ENCODE results near the gene RGMA. TPM values are rescaled to one million over a fixed set of nuclear protein-coding genes. Genes with fewer than 3 reads are reported as not detected.

The RGMA gene
- total RNA-seq, 2 donors from 2014 or later = 37.7 to 67.1 TPM

GRCh38 chr15:93135459-93135858 lies 46.4 kb upstream of the RGMA start:
- H3K4me3 ChIP-seq (ENCODE audit: low read length) = no peak overlapping the region
- no peak overlapping the region for H3K27ac Mint-ChIP-seq
- 89% methylated on average over 3 of the region's 3 CpGs; no CpG with 5 or more reads in 1 of the 2 experiments for WGBS, 2 experiments (ENCODE audit: insufficient coverage in 1 of 2, insufficient read length in 1 of 2)
- no peak overlapping the region for H3K9ac ChIP-seq (ENCODE audit: extremely low read depth, low read length, poor library complexity, severe bottlenecking)
- no peaks in the 10 kb centered on the region for H3K36me3 Mint-ChIP-seq (ENCODE audit: low read depth)
- H3K4me1 Mint-ChIP-seq = peaks cover 24% of the 10 kb centered on the region
- no peak for DNase-seq
- H3K4me1 ChIP-seq (ENCODE audit: control insufficient read depth, insufficient read depth, low read length) = peaks cover 16% of the 10 kb centered on the region
- no peak overlapping the region for H3K4me3 Mint-ChIP-seq
- H3K27me3 Mint-ChIP-seq (ENCODE audit: insufficient read depth) = peaks cover 66% of the 10 kb centered on the region
- TF ChIP-seq, protein P1, sequence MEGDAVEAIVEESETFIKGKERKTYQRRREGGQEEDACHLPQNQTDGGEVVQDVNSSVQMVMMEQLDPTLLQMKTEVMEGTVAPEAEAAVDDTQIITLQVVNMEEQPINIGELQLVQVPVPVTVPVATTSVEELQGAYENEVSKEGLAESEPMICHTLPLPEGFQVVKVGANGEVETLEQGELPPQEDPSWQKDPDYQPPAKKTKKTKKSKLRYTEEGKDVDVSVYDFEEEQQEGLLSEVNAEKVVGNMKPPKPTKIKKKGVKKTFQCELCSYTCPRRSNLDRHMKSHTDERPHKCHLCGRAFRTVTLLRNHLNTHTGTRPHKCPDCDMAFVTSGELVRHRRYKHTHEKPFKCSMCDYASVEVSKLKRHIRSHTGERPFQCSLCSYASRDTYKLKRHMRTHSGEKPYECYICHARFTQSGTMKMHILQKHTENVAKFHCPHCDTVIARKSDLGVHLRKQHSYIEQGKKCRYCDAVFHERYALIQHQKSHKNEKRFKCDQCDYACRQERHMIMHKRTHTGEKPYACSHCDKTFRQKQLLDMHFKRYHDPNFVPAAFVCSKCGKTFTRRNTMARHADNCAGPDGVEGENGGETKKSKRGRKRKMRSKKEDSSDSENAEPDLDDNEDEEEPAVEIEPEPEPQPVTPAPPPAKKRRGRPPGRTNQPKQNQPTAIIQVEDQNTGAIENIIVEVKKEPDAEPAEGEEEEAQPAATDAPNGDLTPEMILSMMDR (conservative IDR thresholded peaks at IDR 0.05) = no peak
- no peaks in the 10 kb centered on the region for H3K9me3 Mint-ChIP-seq
- H3K9me3 ChIP-seq (ENCODE audit: control insufficient read depth, low read length) = no peaks in the 10 kb centered on the region
- H3K27ac ChIP-seq (ENCODE audit: low read depth, low read length) = no peak overlapping the region
- H3K36me3 ChIP-seq (ENCODE audit: control insufficient read depth, insufficient read depth, low read length) = no peaks in the 10 kb centered on the region
- no peaks in the 10 kb centered on the region for H3K27me3 ChIP-seq (ENCODE audit: control insufficient read depth, insufficient read depth, low read length, poor library complexity, severe bottlenecking)

- no peak for DNase-seq
- H3K36me3 ChIP-seq (ENCODE audit: control insufficient read depth, insufficient read depth, low read length) = no peaks in the 10 kb centered on the region
- no peak overlapping the region for H3K4me3 ChIP-seq (ENCODE audit: low read length)
- no peaks in the 10 kb centered on the region for H3K9me3 ChIP-seq (ENCODE audit: control insufficient read depth, low read length)
- Mint-ChIP-seq H3K27me3 (ENCODE audit: insufficient read depth) (peaks cover 40% of the 10 kb centered on the region), H3K9me3 (no peaks in the 10 kb centered on the region), H3K4me1 (peaks cover 21% of the 10 kb centered on the region), H3K27ac (no peak overlapping the region), H3K4me3 (no peak overlapping the region), H3K36me3 (ENCODE audit: low read depth) (no peaks in the 10 kb centered on the region)
- no peaks in the 10 kb centered on the region for H3K27me3 ChIP-seq (ENCODE audit: control insufficient read depth, insufficient read depth, low read length, poor library complexity, severe bottlenecking)
- H3K27ac ChIP-seq (ENCODE audit: low read depth, low read length) = no peak overlapping the region
- TF ChIP-seq, protein P1 (conservative IDR thresholded peaks at IDR 0.05) = no peak
- H3K9ac ChIP-seq (ENCODE audit: extremely low read depth, low read length, poor library complexity, severe bottlenecking) = no peak overlapping the region
- peaks cover 7% of the 10 kb centered on the region for H3K4me1 ChIP-seq (ENCODE audit: control insufficient read depth, insufficient read depth, low read length)
- WGBS, 2 experiments (ENCODE audit: insufficient coverage in 1 of 2, insufficient read length in 1 of 2) = 90 to 95% methylated on average over 7 to 8 of the region's 10 CpGs
Observed at GRCh38 chr15:93131485-93132095, 42.6 kb upstream of the RGMA start.

DNA sequence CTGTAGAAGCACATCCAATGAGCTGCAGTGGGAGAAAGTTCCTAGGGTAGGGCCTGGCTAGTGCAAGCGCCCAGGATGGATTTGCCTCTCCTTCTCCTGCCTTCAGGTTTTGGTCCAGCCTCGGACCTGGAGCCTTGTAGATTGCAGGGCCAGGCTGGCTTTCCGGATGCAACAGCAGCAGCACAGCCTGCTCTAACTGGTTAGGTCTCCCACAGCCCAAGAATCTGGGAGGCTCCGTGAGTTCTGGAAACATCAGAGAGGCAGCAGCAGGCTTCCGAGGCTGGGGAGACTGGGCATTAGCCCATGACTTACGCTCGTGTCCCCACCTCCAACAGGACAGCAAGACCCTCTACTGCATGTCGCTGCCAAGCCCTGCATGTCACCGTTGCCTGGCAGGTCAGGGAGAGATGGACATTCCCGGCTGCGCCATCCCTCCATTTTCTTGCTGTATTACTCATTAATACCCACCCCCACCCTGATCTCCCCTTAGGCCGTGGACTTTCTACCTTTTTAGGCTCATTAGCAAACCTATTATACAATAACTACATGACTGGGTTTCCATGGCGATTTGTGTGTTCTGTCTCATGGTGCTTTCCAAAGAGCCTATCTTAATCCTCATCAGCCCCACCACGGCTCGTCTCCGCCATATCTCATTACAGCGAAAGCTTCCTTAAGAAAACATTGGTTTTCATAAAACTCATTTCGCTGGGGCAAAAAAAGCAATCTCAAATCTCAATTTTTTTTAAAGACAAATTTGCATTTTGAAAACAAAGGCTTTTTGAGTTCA lies 40.9 kb upstream of the RGMA start:
- Mint-ChIP-seq H3K27me3 (ENCODE audit: insufficient read depth) (peaks cover 32% of the 10 kb centered on the region), H3K27ac (no peak overlapping the region), H3K36me3 (ENCODE audit: low read depth) (no peaks in the 10 kb centered on the region), H3K4me3 (no peak overlapping the region), H3K4me1 (peaks cover 14% of the 10 kb centered on the region), H3K9me3 (no peaks in the 10 kb centered on the region)
- WGBS, 2 experiments (ENCODE audit: insufficient coverage in 1 of 2, insufficient read length in 1 of 2) = 88 to 91% methylated on average over 13 to 18 of the region's 18 CpGs
- H3K27ac ChIP-seq (ENCODE audit: low read depth, low read length) = no peak overlapping the region
- TF ChIP-seq, protein P1 (conservative IDR thresholded peaks at IDR 0.05) = no peak
- no peak overlapping the region for H3K4me3 ChIP-seq (ENCODE audit: low read length)
- DNase-seq = no peak
- no peaks in the 10 kb centered on the region for H3K36me3 ChIP-seq (ENCODE audit: control insufficient read depth, insufficient read depth, low read length)
- H3K9ac ChIP-seq (ENCODE audit: extremely low read depth, low read length, poor library complexity, severe bottlenecking) = no peak overlapping the region
- H3K9me3 ChIP-seq (ENCODE audit: control insufficient read depth, low read length) = no peaks in the 10 kb centered on the region
- H3K4me1 ChIP-seq (ENCODE audit: control insufficient read depth, insufficient read depth, low read length) = peaks cover 7% of the 10 kb centered on the region
- H3K27me3 ChIP-seq (ENCODE audit: control insufficient read depth, insufficient read depth, low read length, poor library complexity, severe bottlenecking) = no peaks in the 10 kb centered on the region

Measured in endodermal cell (in vitro differentiated cells).